ENCODE measurements around the gene C6orf89.

Gene C6orf89

DNA sequence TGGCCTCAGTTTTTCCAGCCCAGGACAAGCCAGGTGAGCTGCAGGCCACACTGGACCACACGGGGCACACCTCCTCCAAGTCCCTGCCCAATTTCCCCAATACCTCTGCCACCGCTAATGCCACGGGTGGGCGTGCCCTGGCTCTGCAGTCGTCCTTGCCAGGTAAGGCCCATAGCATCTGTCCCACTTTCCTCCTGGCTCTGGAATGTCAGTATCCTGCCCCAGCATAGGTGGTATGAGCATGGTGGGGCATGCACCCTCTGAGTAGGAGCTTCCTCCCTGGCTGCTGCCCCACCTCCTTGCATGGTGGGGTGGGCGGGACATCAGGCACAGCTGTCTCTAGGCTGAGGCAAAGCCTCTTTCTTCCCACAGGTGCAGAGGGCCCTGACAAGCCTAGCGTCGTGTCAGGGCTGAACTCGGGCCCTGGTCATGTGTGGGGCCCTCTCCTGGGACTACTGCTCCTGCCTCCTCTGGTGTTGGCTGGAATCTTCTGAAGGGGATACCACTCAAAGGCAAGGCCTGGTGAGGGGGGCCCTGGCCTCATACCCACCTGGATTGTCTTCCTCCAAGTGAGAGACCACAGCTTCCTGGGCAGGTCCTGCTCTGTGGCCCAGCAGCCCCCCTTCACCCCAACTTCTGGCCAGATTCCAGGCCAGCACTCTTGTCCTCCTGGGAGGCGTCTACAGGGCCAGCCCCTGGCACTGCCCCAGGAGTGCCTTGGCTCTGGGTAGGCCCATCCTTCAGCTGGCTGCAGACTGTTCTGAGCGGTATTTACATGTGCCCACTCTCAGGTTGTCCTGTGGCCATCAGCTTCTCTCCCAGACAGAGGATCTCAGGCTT, 77.9 kb downstream of the C6orf89 start:
- no peak for DNase-seq (ENCODE audit: low read depth, low spot score)
- H3K27ac ChIP-seq, result no peak overlapping the region

- no peak for DNase-seq (ENCODE audit: low read depth, low spot score)
- H3K27ac ChIP-seq, result no peak overlapping the region
These were observed 78.6 kb downstream of the C6orf89 start for GRCh38 chr6:36964349-36964748.

GRCh38 chr6:36964908-36965307, 79.2 kb downstream of the C6orf89 start:
- H3K27ac ChIP-seq, result no peak overlapping the region
- DNase-seq (ENCODE audit: low read depth, low spot score), result no peak

DNA sequence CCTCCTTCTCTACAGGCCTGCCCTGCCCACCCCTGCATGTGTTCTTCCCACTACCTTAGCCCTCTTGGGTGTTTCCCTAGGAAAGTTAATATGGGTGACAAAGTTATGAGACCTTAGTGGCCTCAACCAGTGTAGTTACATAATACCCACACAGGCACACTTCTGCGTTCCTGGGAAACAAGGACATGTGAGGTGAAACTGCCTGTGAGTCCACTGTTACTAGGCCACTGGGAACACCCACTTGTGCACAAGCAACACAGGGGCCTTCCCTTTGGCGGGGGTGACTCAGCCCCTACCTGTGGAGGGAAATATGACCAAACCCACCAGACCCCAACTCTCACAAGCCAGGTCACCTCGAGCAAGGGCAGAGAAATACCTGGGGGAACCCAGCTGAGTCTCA, 81.5 kb downstream of the C6orf89 start:
- H3K27ac ChIP-seq, result no peak overlapping the region
- DNase-seq (ENCODE audit: low read depth, low spot score), result no peak

- H3K27ac ChIP-seq, result no peak overlapping the region
These were observed 82.0 kb downstream of the C6orf89 start for GRCh38 chr6:36967757-36968156.

GRCh38 chr6:36968266-36968977, 82.7 kb downstream of the C6orf89 start:
- DNase-seq (ENCODE audit: low read depth, low spot score), result no peak
- no peak overlapping the region for H3K27ac ChIP-seq

More at GRCh38 chr6:36967757-36968156, 82.0 kb downstream of the C6orf89 start:
- DNase-seq (ENCODE audit: low read depth, low spot score), result no peak

GRCh38 chr6:36969240-36969691, 83.5 kb downstream of the C6orf89 start:
- DNase-seq (ENCODE audit: low read depth, low spot score), result no peak
- H3K27ac ChIP-seq, result no peak overlapping the region

DNA sequence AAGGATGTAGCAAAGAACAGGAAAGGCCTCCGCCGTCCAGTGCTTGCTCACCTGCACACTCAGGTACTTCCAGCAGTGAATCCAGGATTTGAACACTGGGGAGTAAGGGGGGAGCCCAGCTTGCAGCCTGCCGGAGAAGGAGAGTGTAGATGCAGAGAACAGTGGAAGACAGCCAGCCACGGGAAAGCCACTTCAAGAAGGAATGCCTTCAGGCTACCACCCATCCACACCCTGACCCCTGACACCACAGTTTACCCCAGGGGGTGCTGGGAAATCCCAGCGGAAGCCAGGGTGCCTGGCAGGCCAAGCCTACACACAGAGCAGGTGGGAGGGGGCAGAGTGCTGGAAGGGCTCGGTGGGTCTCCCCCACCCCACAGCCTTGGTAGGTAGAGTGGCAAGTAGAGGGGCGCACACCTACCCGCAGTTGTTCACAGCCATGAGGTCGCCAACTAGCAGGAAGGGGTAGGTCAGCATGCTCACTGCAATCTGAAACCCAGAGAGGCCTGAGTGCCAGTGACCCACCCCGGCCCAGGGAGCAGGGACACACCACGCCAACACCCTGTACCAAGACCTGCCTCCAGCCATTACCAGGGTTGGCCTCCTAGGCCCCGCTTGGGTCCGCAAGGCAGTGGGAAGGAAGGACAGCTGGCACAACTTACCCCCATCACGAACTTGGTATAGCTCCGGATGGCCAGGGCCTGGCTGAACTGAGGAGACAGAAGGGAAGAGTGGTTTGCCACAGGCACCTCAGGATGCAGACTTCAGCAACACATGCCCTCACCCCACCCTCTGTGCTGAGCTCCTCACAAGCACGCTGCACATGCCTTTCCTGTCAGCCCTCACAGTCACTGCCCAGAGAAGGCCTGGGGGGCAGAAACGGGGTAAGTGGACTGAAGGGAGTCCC, 84.5 kb downstream of the C6orf89 start:
- DNase-seq (ENCODE audit: low read depth, low spot score), result no peak
- H3K27ac ChIP-seq, result no peak overlapping the region

DNA sequence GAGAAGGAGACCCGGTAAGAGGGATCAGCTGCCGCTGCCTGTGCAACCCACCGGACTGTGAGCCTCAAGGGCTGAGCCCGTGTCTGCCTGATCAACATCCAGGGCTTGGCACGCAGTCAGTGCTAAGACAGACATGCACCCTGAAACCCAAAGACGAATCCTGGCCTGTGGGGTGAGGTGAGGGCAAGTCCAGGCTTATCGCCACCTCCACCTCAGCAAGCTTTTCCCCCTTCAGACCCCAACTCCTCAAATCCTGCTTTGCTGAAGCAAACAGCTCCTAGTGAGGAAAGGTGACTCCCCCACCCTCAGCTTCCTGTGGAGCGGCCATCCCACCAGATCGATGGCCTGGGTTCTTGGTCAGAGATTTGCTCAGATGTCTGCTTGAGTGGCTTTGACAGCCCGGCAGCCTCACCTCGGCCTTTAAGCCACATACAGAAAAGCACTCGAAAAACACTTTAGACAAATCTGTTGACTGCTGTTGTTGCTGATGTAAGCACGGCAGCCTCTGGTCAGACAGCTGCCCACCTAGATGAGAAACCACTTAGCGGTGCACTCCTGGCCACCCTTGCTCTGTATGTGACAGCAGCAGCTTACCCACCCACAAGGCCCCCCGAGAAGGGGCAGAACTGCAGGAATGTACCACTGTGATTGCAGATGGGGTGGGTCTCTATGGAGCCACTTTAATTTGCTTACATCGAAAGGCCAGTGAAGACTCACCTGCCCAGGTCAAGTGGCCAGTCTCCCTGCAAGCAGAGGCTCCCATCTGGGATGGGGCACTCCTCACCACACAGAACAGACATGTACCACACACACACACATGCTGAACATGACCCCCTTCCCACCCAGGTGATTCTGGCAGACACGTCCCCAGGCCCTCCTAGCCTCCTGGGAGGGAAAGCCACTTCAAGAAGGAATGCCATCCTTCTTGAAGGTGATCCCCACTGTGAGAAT, 85.4 kb downstream of the C6orf89 start:
- H3K27ac ChIP-seq, result no peak overlapping the region
- no peak for DNase-seq (ENCODE audit: low read depth, low spot score)

DNA sequence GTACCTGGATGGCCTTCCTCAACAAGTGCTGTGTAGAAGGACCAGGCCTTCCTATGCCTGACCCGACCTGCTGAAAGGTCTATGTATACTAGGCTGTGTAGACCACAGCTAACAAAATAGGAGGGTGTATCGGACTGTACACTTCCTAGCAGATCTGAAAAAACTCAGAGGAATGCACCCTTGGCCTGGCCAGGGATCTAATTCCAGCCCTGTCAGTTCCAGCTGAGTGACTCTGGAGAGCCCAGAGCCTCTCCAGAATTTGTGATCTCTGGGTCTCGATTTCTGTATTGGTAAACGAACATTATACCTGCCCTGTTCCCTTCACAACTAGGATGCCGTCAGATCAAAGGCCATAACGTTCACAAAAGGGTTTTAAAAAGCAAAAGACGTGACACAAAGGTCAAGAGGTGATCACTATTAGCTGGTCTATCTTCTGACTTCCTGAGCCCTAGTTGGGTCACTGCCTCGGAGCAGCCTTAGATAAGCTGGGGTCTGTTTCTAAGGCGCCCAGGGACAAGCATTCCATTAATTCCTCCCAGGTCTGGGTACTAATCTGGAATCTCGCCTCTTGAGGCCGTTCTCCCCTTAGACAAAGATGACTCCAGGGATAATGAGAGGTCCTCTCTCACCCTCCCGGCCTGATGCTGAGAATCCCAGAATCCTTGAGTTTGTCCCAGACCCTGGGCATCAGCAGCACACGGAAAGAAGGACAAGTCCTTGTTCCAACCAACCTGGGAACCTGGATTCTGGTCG, 86.3 kb downstream of the C6orf89 start:
- DNase-seq (ENCODE audit: low read depth, low spot score), result no peak
- H3K27ac ChIP-seq, result no peak overlapping the region

GRCh38 chr6:36973190-36973589, 87.4 kb downstream of the C6orf89 start:
- no peak for DNase-seq (ENCODE audit: low read depth, low spot score)
- H3K27ac ChIP-seq, result no peak overlapping the region

GRCh38 chr6:36973647-36974046, 87.9 kb downstream of the C6orf89 start:
- no peak overlapping the region for H3K27ac ChIP-seq
- no peak for DNase-seq (ENCODE audit: low read depth, low spot score)

- H3K27ac ChIP-seq, result no peak overlapping the region
- DNase-seq (ENCODE audit: low read depth, low spot score), result no peak
These were observed 89.7 kb downstream of the C6orf89 start for GRCh38 chr6:36975231-36976006.

GRCh38 chr6:36976007-36976264, 90.2 kb downstream of the C6orf89 start:
- DNase-seq (ENCODE audit: low read depth, low spot score), result no peak

DNA sequence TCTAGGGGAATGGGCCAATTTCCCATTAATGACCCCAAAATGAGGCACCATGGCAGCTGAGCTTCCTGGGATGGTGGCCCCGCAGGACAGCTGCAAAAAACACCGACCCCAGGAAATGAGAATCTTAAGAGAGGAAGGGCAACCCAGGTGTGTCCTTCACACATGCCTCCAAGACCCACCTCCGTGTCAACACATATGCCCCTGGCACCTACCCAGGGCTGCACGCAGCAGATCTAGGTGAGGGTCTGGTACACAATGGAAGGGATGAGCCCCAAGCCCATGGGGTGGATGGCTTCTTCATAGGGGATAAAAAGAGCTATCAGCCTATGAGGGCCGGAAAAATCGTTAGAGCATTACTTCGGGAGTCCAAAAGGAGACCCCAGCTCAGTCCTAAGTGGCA, 90.8 kb downstream of the C6orf89 start:
- H3K27ac ChIP-seq, result no peak overlapping the region
- no peak for DNase-seq (ENCODE audit: low read depth, low spot score)

More at GRCh38 chr6:36976007-36976264, 90.2 kb downstream of the C6orf89 start:
- H3K27ac ChIP-seq, result no peak overlapping the region

DNA sequence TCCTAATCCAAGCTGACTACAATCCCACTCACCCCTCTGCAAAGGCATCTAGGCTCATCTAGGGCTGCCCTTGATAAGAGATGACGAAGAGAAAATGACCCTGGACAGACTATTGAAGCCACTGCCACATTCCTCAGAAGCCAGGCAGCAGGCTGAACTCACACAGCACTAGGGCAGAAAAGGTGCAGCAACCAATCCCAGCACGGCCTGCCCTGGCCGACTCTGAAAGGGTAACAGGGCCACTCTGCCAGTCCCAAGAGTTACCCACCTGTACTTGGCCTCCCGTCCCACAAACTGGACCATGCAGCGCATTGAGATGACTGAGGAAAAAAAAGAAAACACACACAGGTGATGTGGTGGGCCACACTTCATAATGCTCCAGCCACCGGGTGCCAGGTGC, 91.2 kb downstream of the C6orf89 start:
- H3K27ac ChIP-seq, result no peak overlapping the region
- DNase-seq (ENCODE audit: low read depth, low spot score), result no peak

DNA sequence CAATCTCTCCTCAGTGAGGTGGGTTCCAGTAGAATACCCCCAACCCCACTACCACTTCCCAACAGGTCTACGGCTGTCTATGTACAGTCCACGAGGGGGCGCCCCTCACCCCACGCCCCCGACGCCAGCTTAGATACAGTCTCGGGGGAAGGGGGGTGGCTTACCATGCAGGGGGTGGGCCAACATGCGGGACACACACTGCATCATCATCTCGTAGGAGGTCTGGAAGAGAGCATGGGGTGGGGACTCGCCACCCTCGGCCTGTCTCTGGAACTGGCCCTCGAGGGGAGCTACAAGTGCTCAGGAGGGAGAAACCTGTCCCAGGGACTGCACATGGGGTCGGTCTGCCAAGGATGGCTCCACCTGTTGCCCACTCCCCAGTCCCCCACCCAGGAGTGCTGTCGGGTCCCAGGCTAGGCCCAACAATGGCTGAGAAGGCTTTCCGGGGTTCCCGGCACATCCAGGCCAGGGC, 91.8 kb downstream of the C6orf89 start:
- no peak overlapping the region for H3K27ac ChIP-seq
- DNase-seq (ENCODE audit: low read depth, low spot score), result no peak
